SIG-M5 (cell line): ENCODE measurements around the gene MGAT1.
"Not testable (repeated sequence)": the region's sequence is repeated elsewhere in the genome, so short reads cannot be mapped to it uniquely, and the experiment has no call there.

Experiments used
- DNase-seq: peaks from one replicate; lab custom pipeline; 2025; lab: John Stamatoyannopoulos, UW

The MGAT1 gene

GRCh38 chr5:180785121-180785781, 17.4 kb downstream of the MGAT1 start:
- DNase-seq = no peak

DNA sequence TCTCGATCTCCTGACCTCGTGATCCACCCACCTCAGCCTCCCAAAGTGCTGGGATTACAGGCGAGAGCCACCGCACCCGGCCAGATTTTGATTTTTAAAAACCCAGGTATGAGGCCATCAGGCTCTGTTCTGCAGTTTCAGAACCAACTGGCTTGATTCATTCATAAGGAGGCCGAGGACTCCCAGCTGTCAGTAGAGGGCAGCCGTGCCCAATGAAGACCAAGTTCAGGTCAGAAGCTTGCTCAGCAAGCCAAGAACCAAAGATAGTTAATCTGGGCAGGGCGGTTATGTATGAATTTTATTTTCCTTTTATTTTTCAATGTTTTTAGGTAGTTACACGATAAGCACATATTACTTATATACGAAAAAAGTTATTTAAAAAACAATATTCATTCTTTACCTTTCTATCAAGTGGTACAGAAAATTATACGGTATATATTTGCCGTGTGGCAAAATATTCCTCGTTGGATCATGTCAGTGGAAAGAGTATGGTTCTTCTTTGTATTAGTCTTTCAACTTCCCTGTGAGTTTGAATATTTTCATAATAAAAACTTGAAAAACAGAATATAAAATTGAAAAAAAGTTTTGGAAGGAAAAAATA, 18.0 kb downstream of the MGAT1 start:
- DNase-seq = no peak

GRCh38 chr5:180783340-180784052, 19.1 kb downstream of the MGAT1 start:
- no peak for DNase-seq

GRCh38 chr5:180782748-180783147, 19.9 kb downstream of the MGAT1 start:
- DNase-seq = no peak

GRCh38 chr5:180781900-180782326, 20.7 kb downstream of the MGAT1 start:
- DNase-seq = not testable (repeated sequence)

DNA sequence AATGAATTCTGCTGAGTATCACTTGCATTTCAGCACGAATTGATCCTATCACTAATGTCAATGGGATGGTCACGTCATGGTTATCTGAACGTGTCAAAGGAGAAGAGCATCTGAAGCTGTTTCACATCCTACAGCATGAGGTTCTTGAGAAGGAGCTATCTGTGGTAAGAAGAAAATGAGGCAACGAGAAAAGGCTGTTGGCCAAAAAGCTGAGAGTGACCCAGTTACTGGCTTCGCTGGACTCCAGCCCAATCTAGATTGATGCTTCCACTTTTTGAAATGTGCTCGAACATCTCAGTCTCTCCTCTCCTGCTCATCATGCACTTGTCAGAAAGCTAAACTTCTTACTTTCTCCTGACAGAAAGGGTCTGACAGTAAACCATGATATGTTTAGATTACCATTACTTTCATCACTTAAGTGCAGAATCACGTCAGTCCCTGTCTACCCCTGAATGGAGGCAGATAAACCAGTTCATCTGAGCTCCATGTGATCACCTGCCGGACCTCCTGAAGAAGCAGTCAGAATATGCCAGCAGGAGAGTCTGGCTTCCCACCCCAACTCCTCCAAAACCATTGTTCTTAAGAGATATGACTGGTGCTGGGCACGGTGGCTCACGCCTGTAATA, 22.5 kb downstream of the MGAT1 start:
- no peak for DNase-seq

DNA sequence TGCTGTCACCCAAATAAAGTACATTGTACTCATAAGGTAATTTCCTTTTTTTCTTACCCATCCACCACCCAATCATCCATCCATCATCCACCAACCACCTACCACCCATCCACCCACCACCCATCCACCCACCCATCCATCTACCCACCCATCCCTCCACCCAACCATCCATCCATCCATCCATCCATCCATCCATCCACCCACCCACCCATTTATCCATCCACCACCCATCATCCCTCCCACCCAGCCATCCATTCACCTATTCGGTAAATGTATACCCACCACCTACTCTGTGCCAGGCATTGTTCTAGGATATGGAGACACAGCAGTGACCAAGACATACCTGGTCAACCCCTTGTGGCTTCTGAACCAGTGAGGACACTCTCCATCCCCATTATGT, 25.1 kb downstream of the MGAT1 start:
- DNase-seq = no peak

DNA sequence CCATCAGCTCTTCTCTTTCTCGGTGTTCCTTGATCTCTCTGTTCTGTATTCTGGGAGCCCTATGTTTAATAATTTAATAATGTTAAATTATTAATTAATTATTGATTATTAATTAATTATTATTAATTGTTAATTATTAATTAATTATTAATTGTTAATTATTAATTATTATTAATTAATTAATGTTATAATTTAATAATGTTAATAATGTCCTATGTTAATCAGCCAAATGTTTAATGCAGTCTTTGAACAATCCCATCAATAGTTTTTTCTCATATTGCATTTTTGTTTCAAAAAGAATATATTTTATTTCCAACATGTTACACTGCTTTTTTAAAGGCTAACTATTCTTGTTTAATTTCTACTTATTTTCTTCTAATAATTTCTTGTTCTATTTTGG, 26.2 kb downstream of the MGAT1 start:
- DNase-seq = no peak

DNA sequence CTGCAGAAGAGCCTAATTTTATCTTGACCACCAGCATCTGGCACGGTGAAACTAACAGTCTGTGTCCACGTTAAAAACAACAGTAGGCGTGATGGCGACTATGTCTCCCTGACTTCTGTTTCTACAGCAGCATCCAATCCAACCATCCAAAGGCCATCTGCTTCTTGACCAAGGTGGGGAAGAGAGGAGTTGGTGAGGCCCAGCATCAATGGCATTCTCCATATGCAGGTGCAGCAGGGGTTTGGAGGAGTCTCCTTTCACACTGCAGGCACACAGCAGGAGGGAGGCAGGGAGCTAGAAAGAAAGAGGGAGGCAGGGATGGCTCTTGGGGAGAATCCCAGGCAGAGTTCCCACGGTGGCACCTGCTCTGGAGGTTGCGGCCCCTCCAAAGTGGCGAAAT, 27.0 kb downstream of the MGAT1 start:
- DNase-seq = no peak

- DNase-seq = no peak
Measured at GRCh38 chr5:180771839-180772238, 30.8 kb downstream of the MGAT1 start.

- no peak for DNase-seq
Measured at GRCh38 chr5:180769821-180770220, 32.8 kb downstream of the MGAT1 start.

- DNase-seq = no peak
Measured at GRCh38 chr5:180755601-180756000, 47.0 kb downstream of the MGAT1 start.

GRCh38 chr5:180744253-180744652, 58.4 kb downstream of the MGAT1 start:
- DNase-seq = no peak

DNA sequence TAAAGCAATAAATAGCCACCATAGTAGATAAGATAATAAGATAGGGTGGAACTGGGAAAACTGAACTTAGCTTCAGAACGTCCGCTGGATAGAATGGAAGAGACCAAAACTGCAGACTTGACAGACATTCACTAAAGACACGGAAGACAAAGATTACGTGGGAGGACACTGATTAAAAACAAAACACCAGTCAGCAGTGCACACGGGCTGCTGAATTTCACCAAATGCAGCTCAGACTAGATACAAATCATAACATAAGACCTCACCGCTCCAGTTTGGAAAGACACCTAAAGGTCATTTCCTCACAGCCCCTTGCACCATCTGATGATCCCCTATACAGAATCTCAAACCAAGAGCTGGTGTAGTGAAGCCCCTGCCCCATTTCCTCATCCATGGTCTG, 59.9 kb downstream of the MGAT1 start:
- DNase-seq = no peak

DNA sequence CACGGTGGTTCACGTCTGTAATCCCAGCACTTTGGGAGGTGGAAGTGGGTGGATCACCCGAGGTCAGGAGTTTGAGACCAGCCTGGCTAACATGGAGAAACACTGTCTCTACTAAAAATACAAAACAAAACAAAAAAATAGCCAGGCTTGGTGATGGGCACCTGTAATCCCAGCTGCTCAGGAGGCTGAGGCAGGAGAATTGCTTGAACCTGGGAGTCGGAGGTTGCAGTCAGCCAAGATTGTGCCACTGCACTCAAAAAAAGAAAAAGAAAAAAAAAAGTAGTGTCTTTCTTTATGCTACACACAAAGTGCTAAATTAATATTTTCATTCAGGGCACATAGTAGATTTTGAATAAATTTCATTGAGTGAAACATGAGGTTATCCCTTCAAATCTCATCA, 61.7 kb downstream of the MGAT1 start:
- not testable (repeated sequence) for DNase-seq

- DNase-seq = no peak
Measured at GRCh38 chr5:180739958-180740357, 62.6 kb downstream of the MGAT1 start, which contains the start of gene OR2Y1. Gene OR2Y1 (minus strand): TSS chr5:180740058. CDS start chr5:180740058, 0 bp downstream.

GRCh38 chr5:180739271-180739670, 63.3 kb downstream of the MGAT1 start:
- no peak for DNase-seq

- no peak for DNase-seq
Measured at GRCh38 chr5:180736536-180736935, 66.1 kb downstream of the MGAT1 start.
